Activated B cell treated with CpG ODN at 0.5 μM for 24 hours (primary cell): ENCODE data around the gene LPP. TPM values are rescaled to one million over a fixed set of nuclear protein-coding genes. Genes with fewer than 3 reads are reported as not detected.

Experiments
- ATAC-seq: fragments of 200-7000 bp; cut with Tn5 transposase; one replicate; pipeline ENCODE4 v1.10.0; 2021; ENCODE audit warnings: low read depth, mild to moderate bottlenecking, moderate library complexity
- CTCF ChIA-PET: fragments of 350-600 bp; sonication (Branson Sonifier 250); formaldehyde crosslinking; loops from one replicate; lab custom pipeline; 2021; ENCODE audit warnings: antibody characterized with exemption; lab: Charles Lee
- POLR2A ChIA-PET: fragments of 350-600 bp; sonication (Branson Sonifier 250); formaldehyde crosslinking; loops from one replicate; lab custom pipeline; 2021; ENCODE audit warnings: antibody characterized with exemption; lab: Charles Lee
- DNase-seq: peaks from one replicate; pipeline ENCODE4 v3.0.0; 2022
- H3K27ac Mint-ChIP-seq: one replicate; pipeline ENCODE4 v1.8.0; 2020; ENCODE audit warnings: mixed read lengths
- H3K27me3 Mint-ChIP-seq: one replicate; pipeline ENCODE4 v1.8.0; 2021; ENCODE audit warnings: mixed read lengths
- H3K36me3 Mint-ChIP-seq: one replicate; pipeline ENCODE4 v1.8.0; 2021; ENCODE audit warnings: low read depth, mixed read lengths
- H3K4me1 Mint-ChIP-seq: one replicate; pipeline ENCODE4 v1.8.0; 2021; ENCODE audit warnings: mixed read lengths
- H3K4me3 Mint-ChIP-seq: one replicate; pipeline ENCODE4 v1.8.0; 2020; ENCODE audit warnings: mild to moderate bottlenecking, mixed read lengths
- H3K9me3 Mint-ChIP-seq: one replicate; pipeline ENCODE4 v1.8.0; 2020; ENCODE audit warnings: mixed read lengths
- CTCF ChIP-seq: fragments of 200-600 bp; IDR thresholded peaks from one replicate; pipeline ENCODE4 v1.8.0; 2022; ENCODE audit warnings: antibody characterized with exemption, mild to moderate bottlenecking
- intact Hi-C: fragments of 100-400 bp; cut with micrococcal nuclease; formaldehyde crosslinking; loops from one replicate; pipeline ENCODE4 v1.15.1; 2024
- total RNA-seq: library from RNA; stranded (reverse); gene quantifications from 2 replicates; pipeline ENCODE4 v1.2.3, GENCODE V29; 2022

The LPP gene
- total RNA-seq, 1 donor from 2014 or later, result 60.1 TPM

GRCh38 chr3:188876370-188876769 lies 722.4 kb downstream of the LPP start:
- ChIA-PET POLR2A (no interaction called here), CTCF (no interaction called here)
- Mint-ChIP-seq H3K9me3 (no peaks in the 10 kb centered on the region), H3K4me3 (no peak overlapping the region), H3K36me3 (peaks cover 62% of the 10 kb centered on the region), H3K27ac (no peak overlapping the region), H3K27me3 (no peaks in the 10 kb centered on the region), H3K4me1 (no peaks in the 10 kb centered on the region)
- DNase-seq, result no peak
- intact Hi-C loops, result no loop called here
- no peak for ATAC-seq
- no peak for TF ChIP-seq CTCF

- Mint-ChIP-seq H3K9me3 (no peaks in the 10 kb centered on the region), H3K4me3 (no peak overlapping the region), H3K27ac (no peak overlapping the region), H3K27me3 (no peaks in the 10 kb centered on the region), H3K4me1 (no peaks in the 10 kb centered on the region), H3K36me3 (peaks cover 63% of the 10 kb centered on the region)
- DNase-seq (no peak), ATAC-seq (no peak)
- TF ChIP-seq CTCF, result no peak
- ChIA-PET POLR2A (no interaction called here), CTCF (no interaction called here)
- intact Hi-C loops, result no loop called here
Observed at GRCh38 chr3:188877381-188877780, 723.4 kb downstream of the LPP start.

GRCh38 chr3:188878076-188878475 lies 724.1 kb downstream of the LPP start:
- Mint-ChIP-seq H3K4me3 (no peak overlapping the region), H3K36me3 (peaks cover 60% of the 10 kb centered on the region), H3K27me3 (no peaks in the 10 kb centered on the region), H3K9me3 (no peaks in the 10 kb centered on the region), H3K4me1 (no peaks in the 10 kb centered on the region), H3K27ac (no peak overlapping the region)
- no peak for TF ChIP-seq CTCF
- DNase-seq, result no peak
- no peak for ATAC-seq
- POLR2A ChIA-PET, result no interaction called here
- intact Hi-C loops, result no loop called here
- CTCF ChIA-PET, result no interaction called here

- ChIA-PET POLR2A (no interaction called here), CTCF (no interaction called here)
- Mint-ChIP-seq H3K27me3 (no peaks in the 10 kb centered on the region), H3K27ac (no peak overlapping the region), H3K4me1 (no peaks in the 10 kb centered on the region), H3K36me3 (peaks cover 40% of the 10 kb centered on the region), H3K9me3 (no peaks in the 10 kb centered on the region), H3K4me3 (no peak overlapping the region)
- DNase-seq (no peak), ATAC-seq (no peak)
- intact Hi-C loops, result no loop called here
- no peak for TF ChIP-seq CTCF
Observed at GRCh38 chr3:188881954-188882641, 728.1 kb downstream of the LPP start.

- Mint-ChIP-seq H3K27ac (no peak overlapping the region), H3K27me3 (no peaks in the 10 kb centered on the region), H3K4me3 (no peak overlapping the region), H3K4me1 (no peaks in the 10 kb centered on the region), H3K36me3 (peaks cover 37% of the 10 kb centered on the region), H3K9me3 (no peaks in the 10 kb centered on the region)
- POLR2A ChIA-PET, result no interaction called here
- CTCF ChIA-PET, result no interaction called here
- intact Hi-C loops, result no loop called here
- TF ChIP-seq CTCF, result no peak
- no peak for DNase-seq
- no peak for ATAC-seq
Observed at GRCh38 chr3:188884299-188885043, 730.5 kb downstream of the LPP start.
